GM21737 (cell line): ENCODE results near the gene GRB2.

Experiments
- ATAC-seq: cut with Tn5 transposase; IDR thresholded peaks from one replicate; pipeline ENCODE4 v1.9.1; 2021; ENCODE audit warnings: mild to moderate bottlenecking, moderate library complexity; ENCODE audit not compliant: unreplicated experiment

GRB2 gene

GRCh38 chr17:75414488-75414887 lies 9.0 kb upstream of the GRB2 start:
- ATAC-seq = no peak

- peak; percentile 59 for ATAC-seq
Measured at GRCh38 chr17:75412455-75413317, 7.2 kb upstream of the GRB2 start.

DNA sequence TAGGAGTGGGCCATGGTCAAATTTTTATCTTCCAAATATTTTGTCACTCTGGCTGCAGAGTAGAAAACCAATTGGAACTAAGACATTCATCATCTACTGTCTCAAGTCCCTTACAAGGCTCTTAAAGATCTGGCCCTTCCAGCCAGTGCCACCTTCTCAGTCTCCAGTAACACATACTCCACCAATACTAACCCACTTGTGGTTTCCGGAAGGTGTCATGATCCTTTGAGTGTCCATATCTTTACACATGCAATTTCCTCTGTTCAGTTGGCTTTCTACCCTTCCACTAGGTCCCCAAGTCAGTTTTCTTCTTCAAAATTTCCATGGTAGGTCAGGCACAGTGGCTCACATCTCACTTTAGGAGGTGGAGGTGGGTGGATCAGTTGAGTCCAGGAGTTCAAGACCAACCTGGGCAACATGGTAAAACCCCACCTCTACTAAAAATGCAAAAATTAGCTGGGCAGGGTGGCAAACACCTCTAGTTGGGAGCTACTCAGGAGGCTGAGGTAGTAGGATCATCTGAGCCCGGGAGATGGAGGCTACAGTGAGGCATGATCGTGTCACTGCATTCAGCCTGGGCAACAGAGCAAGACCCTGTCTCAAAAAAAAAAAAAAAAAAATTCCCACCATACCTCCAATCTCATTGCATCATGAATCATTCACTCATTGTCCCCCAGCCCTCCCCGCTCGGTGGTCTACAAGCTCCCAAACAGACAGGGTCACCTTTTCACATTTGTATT lies 6.0 kb upstream of the GRB2 start:
- ATAC-seq = no peak

- ATAC-seq = no peak
Measured at GRCh38 chr17:75410141-75410540, 4.7 kb upstream of the GRB2 start.

DNA sequence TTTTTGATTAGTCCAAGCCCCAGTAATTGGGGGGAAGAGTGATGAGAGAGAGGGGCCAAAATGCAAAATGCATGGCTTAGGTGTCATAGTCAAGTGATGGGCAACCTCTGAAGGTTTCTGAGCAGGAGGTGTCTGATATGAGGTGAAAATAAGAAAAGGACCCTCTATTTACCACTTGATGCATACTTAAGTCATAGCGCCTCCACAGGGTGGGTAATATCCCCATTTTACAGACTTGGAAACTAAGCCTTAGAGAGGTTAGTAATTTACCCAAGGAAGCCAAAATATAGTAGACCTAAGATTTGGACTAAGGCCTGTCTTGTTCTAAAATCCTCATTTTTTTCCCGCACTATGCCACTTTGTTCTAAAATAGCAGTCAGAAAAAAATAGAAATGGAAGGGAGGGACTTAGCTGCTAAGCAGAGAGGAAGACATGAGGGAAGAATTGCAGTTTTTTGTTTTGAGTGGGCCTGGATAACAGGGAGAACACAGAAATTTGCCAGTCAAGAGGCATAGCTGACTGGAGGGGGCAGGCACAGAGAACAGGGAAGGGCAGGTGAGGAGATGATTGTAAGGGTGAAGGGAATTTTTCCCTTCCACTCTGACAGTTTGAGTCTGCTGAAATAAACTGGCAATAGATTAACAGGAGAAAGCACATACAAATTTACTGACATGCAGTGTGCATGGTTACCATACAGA lies 2.3 kb upstream of the GRB2 start:
- ATAC-seq = no peak

GRCh38 chr17:75406222-75406615 lies 741 bp upstream of the GRB2 start:
- ATAC-seq = peak; percentile 3

DNA sequence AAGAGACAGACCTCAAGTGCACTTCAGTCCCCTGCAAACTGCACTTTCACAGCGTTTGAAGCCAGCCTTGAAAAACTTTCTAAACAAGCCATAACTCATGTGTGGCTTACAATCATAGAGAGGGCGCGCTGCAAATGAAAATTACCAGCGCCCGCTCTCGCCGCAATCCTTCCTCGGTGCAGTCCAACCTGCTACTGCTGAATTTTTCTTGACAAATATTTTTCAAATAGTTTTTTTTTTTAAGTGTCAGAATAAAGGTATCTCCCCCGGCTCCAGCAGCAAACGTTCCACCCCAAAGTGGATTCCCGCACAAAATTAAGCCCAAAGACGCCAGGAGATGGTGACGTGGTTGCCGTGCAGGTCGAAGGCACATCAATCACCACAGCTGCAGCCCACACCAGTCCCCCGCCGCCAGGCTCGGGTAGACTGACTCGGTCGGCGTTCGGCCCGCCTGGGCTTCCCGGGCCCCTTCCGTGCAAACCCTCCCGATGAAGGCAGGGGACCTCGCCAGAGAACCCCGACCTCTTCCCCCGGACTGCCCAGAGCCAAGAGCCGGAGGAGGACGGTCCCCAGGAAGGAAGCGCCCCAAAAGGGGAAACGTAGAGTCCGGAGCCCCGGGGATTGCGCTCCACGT lies 630 bp downstream of the GRB2 start:
- ATAC-seq = peak; percentile 17

DNA sequence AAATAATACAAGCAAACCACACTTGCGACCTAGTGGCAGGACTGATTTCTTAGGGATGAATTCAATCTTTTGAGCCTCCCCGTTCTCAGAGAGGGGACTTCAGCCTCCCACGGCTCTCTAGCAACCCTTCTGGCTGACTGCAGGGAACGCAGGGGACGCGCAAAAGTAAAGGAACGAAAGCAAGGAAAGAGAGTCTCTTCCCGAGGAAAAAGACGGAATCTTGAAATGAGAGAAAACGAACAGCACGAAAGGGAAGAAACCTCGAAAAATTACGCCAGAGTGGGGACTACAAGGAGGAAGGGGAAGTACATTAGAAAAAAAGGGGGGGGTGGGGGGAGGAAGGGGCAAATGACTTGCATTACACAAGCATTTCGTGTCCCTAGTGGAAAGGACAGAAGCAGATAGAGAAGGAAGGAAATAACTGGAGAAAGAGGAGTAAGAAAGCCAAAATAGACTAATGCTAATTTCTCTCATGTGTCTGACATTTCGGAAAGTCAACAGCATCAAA lies 1.2 kb downstream of the GRB2 start:
- ATAC-seq = no peak

- no peak for ATAC-seq
Measured at GRCh38 chr17:75403131-75403530, 2.3 kb downstream of the GRB2 start.

DNA sequence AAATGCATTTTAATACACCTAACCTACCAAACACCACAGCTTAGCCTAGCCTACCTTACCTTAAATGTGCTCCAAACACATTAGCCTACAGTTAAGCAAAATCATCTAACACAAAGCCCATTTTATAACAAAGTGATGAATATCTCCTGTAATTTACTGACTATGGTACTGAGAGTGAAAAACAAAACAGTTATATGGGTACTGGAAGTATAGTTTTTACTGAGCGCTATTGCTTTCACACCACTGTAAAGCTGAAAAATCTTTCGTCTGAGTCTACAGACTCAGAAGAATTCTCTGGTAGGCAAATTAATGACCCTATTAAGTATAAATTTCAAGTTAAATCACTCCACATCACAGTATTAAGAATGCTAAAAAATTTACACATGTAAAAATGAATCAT lies 3.5 kb downstream of the GRB2 start:
- no peak for ATAC-seq

- no peak for ATAC-seq
Measured at GRCh38 chr17:75400326-75400939, 5.0 kb downstream of the GRB2 start.

GRCh38 chr17:75398279-75398678 lies 7.2 kb downstream of the GRB2 start:
- ATAC-seq = no peak

DNA sequence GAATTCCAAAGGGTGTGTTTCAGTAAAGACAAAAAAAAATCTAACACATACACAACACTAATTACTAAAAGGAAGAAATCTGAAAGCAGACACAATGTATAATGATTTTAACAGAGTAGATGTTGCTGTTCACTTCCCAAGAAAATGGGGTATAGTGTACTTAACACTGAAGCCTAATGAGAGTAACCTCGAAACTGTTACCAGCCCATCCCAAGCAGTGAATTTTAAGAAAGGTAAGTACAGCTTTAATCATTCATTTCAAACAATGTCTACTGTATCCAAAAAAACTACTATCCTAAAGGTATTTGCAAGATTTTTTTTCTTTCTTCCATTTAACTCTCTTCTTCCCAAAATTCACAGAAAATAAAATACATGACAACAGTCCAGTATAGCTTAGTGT lies 8.3 kb downstream of the GRB2 start:
- no peak for ATAC-seq

DNA sequence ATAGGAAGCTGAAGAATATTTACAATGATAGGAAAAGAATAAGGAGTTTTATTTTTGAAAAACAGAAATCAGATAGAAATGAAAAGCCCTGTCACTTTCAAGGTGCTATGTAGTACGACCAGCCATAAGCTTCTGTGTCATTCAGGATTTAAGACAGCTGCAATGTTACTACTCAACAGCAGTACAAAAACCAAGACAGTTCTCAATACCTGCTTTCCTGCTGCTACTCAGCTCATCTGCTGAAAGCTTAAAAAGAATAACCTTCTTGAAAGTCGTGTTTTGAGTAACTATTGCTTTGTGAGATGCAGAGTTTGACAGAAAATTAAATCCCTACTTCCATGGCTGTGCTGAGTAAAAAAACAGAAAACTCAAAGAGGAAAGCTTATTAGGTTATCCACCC lies 8.7 kb downstream of the GRB2 start:
- no peak for ATAC-seq

- no peak for ATAC-seq
Measured at GRCh38 chr17:75396025-75396424, 9.5 kb downstream of the GRB2 start.

DNA sequence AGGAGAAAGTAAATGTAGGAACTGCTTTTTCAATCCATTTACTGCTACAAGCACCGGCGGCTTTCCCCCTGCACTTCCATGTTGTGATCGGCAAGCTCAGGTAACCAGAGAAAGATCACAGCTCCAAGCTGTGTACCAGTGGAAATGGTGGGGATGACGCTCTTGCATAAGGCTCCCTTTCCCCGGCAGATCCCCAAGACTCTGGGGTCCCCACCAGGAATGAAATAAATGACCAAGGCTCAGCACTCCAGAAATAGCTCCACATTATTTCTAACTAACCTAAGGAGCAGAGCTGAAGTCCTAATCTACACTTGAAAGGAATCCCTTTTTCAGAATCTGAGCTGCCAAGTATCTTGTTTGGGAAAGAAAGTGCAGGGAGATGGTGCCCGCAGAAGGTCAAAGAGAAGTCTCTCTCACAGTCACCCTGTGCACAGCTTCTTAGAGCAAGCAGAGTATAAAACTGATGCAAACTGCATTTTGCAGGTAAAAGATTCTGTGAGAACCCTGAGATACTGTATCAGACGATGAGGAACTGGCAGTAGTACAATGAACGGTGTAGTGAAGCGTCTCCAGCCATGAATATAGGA lies 11.1 kb downstream of the GRB2 start:
- no peak for ATAC-seq

DNA sequence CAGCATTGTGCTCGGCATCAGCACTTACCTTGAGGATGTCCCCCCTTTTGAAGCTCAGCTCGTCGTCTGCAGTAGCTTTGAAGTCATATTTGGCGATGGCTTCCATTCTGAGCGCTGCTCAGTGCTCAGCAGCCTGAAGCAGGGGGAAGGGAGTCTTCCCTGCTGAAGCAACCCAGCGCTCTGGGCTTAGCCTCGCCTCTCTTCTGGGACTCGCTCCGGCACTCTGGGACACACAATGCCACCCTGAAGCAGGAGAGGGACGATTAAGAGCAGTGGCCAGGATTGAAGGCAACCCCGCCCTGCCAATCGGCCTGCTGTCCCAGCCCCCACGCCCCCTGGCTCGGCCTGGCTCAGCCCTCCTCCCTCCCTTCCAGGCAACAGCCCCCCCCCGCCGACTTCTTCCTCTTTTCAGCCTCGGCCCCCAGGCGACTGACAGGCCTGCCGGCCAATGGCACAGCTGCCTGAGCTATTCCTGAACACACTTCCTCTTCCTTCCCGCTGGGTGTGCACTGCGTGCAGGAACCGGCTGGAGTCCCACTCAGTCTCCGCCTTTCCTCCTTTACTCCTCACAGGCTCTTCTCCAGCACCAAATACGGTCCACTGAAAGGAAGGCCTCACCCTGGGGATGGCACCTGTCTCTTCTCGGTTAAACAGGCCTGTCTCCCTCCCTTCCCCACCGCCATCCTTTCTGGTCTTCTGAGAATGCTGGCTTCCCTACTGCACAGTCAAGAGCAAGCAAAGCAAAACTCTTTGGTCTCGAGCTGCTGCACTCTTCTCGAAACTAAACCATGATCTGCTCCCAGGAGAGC lies 11.8 kb downstream of the GRB2 start:
- peak; percentile 66 for ATAC-seq

- ATAC-seq = no peak
Measured at GRCh38 chr17:75392559-75392958, 12.9 kb downstream of the GRB2 start.

DNA sequence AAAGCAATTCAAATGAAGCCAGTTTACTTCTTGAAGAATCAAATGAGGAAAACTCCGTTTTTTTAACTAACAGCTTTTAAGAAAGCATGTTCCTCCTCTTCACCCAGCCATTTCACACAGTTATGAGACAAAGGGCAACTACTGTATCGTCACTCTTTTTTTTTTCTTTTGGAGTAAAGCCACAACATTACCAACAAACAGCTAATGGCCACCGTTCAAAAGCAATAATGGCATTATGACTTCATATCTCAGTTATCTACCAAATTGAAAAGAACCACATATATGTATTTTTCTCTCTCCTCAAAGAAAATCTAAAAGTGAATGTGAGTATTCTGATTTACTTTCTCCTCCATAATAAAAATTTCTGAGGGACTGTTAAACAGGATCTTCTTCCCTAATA lies 14.5 kb downstream of the GRB2 start:
- no peak for ATAC-seq
